Body of pancreas (tissue), 4 donors: ENCODE measurements around the gene DMAP1.

Source experiments
- CTCF ChIP-seq, 7 experiments: fragments of 450-650 bp in 4 of 7; fragments of 200-600 bp in 3 of 7; sonication (generic) in 3 of 7; IDR thresholded peaks; one replicate each; pipeline ENCODE4 v1.5.1; 2016 to 2019; ENCODE audit warnings: antibody characterized with exemption in 7 of 7
- POLR2A ChIP-seq, 3 donors: fragments of 450-650 bp; IDR thresholded peaks; one replicate each; pipeline ENCODE4 v1.6.1; 2016; ENCODE audit warnings: antibody characterized with exemption in 3 of 3, mild to moderate bottlenecking in 2 of 3

GRCh38 chr1:44254392-44254910 lies 41.2 kb downstream of the DMAP1 start:
- TF ChIP-seq CTCF (IDR thresholded peaks at IDR 0.05), result no peak
- TF ChIP-seq POLR2A (IDR thresholded peaks at IDR 0.05), result no peak
